Measurements from ENCODE around the gene DPH6. TPM values are rescaled to one million over a fixed set of nuclear protein-coding genes. Genes with fewer than 3 reads are reported as not detected.
A peak's percentile ranks its signal among the peaks of the same experiment; 100 is the strongest.
"Not testable (repeated sequence)": the region's sequence is repeated elsewhere in the genome, so short reads cannot be mapped to it uniquely, and the experiment has no call there.

The DPH6 gene
- total RNA-seq, 2 donors from 2014 or later = 16.2 to 19.4 TPM

DNA sequence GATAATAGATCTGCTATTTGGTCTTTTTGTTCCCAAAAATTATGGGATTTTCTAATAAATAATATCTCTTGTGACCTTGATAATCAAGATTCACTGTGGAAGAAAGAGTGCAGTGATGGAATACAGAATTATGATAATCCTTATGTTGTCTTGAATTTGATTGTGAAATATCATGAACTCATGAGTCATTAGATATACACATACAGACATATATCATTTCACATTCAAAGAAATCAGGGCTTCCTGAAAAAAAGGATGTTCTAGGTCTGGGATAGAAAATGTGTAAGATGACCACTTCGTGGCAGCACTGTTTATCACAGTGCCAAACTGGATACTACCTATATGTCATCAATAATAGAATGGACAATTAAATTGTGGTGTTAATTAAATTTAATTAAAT is 97.7 kb downstream of the DPH6 start:
- ATAC-seq (no peak), DNase-seq (no peak)
- intact Hi-C loops (cut with DNase I, micrococcal nuclease) = loop anchor here in 1 of 2 donors (10.0 kb wide), 1 partner anchor 373 kb away; no protein-coding TSS in a partner anchor

DNA sequence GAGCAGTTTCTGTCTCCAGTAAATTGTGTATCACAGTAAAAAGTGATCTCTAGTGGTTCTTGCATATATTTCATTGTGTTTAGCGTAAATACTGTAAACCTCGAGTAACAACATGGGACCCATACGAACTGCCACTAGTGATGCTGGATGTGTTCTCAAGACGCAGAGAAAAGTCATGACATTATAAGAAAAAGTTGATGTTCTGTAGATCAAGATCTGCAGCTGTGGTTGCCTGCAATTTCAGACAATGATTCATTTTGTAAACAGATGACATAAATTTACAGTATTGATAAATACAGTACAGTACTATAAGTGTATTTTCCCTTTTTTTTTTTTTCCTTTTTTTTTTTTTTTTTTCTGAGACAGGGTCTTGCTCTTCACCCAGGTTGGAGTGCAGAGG is 100.1 kb downstream of the DPH6 start:
- ATAC-seq (no peak), DNase-seq (no peak)
- intact Hi-C loops (cut with DNase I, micrococcal nuclease) = loop anchor here in 1 of 2 donors (10.0 kb wide), 1 partner anchor 371 kb away; no protein-coding TSS in a partner anchor

- ATAC-seq (peak; percentile 64), DNase-seq (no peak)
- intact Hi-C loops (cut with DNase I, micrococcal nuclease) = loop anchor here in 1 of 2 donors (5.0 to 10.0 kb wide), 2 partner anchors 152 to 370 kb away; no protein-coding TSS in a partner anchor
These were observed 101.3 kb downstream of the DPH6 start for GRCh38 chr15:35444557-35445204.

- ATAC-seq = no peak
- intact Hi-C loops (cut with DNase I, micrococcal nuclease) = loop anchor here in 1 of 2 donors (5.0 to 10.0 kb wide), 2 partner anchors 151 to 369 kb away; no protein-coding TSS in a partner anchor
These were observed 102.6 kb downstream of the DPH6 start for GRCh38 chr15:35443376-35443775.

GRCh38 chr15:35442742-35443141 is 103.2 kb downstream of the DPH6 start:
- ATAC-seq (no peak), DNase-seq (no peak)
- intact Hi-C loops (cut with DNase I, micrococcal nuclease) = loop anchor here in 1 of 2 donors (5.0 to 10.0 kb wide), 2 partner anchors 150 to 368 kb away; no protein-coding TSS in a partner anchor

More at GRCh38 chr15:35443376-35443775, 102.6 kb downstream of the DPH6 start:
- no peak for DNase-seq

GRCh38 chr15:35441279-35441678 is 104.7 kb downstream of the DPH6 start:
- not testable (repeated sequence) for DNase-seq, ATAC-seq
- intact Hi-C loops (cut with DNase I, micrococcal nuclease) = loop anchor here in 1 of 2 donors (5.0 to 10.0 kb wide), 2 partner anchors 149 to 366 kb away; no protein-coding TSS in a partner anchor

- ATAC-seq = no peak
- intact Hi-C loops (cut with DNase I, micrococcal nuclease) = loop anchor here in 1 of 2 donors (5.0 to 10.0 kb wide), 2 partner anchors 148 to 365 kb away; no protein-coding TSS in a partner anchor
These were observed 105.7 kb downstream of the DPH6 start for GRCh38 chr15:35440265-35440664.

GRCh38 chr15:35439291-35439690 is 106.7 kb downstream of the DPH6 start:
- ATAC-seq (no peak), DNase-seq (no peak)
- intact Hi-C loops (cut with DNase I, micrococcal nuclease) = no loop called here

More at GRCh38 chr15:35440265-35440664, 105.7 kb downstream of the DPH6 start:
- no peak for DNase-seq

DNA sequence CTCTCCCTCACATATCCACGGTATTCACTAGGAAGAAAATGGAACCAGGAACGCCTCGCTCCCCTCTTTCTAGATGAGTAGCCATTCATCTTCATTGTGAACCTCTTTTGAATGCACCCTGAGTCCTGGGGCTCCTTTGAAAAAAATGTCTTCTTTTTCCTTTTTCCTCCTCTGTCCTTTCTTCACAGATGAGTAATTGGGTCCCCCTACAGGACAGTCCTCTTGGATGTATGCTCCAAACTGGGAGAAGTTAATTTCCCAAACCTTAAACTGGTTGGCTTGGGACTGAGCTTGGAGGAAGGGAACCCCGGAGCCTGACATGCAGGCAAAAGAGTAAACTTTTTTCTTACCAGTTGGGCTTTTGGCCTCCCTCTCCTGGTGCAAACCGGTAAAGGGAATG is 108.8 kb downstream of the DPH6 start:
- intact Hi-C loops (cut with DNase I, micrococcal nuclease) = no loop called here
- ATAC-seq (no peak), DNase-seq (no peak)

GRCh38 chr15:35436422-35436821 is 109.5 kb downstream of the DPH6 start:
- intact Hi-C loops (cut with DNase I, micrococcal nuclease) = no loop called here
- DNase-seq (no peak), ATAC-seq (no peak)

GRCh38 chr15:35431281-35431680 is 114.7 kb downstream of the DPH6 start:
- intact Hi-C loops (cut with DNase I, micrococcal nuclease) = no loop called here
- DNase-seq = no peak
- ATAC-seq = no peak

GRCh38 chr15:35430301-35430700 is 115.7 kb downstream of the DPH6 start:
- intact Hi-C loops (cut with DNase I, micrococcal nuclease) = no loop called here
- DNase-seq = no peak
- ATAC-seq = no peak

GRCh38 chr15:35427496-35427895 is 118.5 kb downstream of the DPH6 start:
- DNase-seq (no peak), ATAC-seq (no peak)
- intact Hi-C loops (cut with DNase I, micrococcal nuclease) = no loop called here

DNA sequence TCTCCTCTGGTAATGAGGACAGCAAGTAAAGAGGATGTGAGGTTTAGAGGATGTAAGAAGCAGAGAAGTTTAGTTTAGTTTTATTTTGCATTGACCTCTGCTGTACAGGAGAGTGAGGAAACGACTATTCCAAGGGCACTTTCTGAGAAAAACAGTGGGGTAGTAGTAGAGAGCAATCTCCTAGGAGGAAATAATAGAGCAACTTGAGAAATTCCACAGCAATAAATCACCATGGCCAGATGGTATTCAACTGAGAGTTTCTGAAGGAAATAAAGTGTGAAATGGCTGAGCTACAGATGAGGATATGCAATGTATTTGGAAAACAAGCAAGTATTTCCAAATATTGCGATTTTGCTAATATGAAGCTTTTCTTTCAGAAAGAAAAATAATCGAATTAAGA is 118.9 kb downstream of the DPH6 start:
- peak; percentile 23 for ATAC-seq
- no peak for DNase-seq
- intact Hi-C loops (cut with DNase I, micrococcal nuclease) = no loop called here

DNA sequence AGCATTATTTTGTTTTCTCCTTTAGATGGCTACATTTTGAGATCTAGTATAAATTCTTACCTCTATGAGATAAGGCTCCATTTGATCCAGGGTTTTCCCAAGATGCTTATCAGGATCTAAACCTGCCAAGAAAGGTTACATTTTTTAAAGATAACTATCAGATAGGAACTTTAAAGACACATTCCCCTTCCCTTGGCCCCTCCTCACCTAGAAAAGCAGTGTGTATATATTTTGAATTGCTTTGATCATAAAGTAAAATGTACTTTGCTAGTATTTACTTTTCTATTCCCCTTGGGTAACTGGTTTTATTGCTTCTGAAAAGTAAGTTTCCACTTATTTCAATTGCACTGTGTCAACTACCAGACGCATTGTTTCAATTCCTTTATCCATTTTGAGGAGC is 135.2 kb downstream of the DPH6 start:
- ATAC-seq (peak; percentile 52), DNase-seq (no peak)
- intact Hi-C loops (cut with DNase I, micrococcal nuclease) = no loop called here

DNA sequence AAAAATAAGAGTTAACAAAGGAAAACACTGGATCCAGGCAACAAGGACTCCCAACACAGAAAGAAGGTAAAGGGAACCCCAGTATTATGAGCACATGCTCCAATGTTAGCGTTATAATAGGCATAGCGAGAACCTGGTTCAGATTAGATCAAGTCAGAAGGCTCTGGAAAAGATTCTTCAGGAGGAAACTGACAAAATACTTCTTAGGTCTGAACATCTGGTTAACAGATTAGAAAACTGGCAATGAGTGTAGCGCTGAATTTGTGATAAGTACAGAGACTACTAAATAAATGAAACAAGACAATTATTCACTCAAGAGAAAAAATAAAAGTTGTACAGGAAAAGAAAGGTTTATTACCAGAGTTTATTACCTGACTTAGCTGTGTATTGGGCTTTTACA is 146.1 kb downstream of the DPH6 start:
- ATAC-seq (no peak), DNase-seq (no peak)
- intact Hi-C loops (cut with DNase I, micrococcal nuclease) = no loop called here

- ATAC-seq (no peak), DNase-seq (no peak)
- intact Hi-C loops (cut with DNase I, micrococcal nuclease) = no loop called here
These were observed 148.9 kb downstream of the DPH6 start for GRCh38 chr15:35397027-35397426.

- ATAC-seq (no peak), DNase-seq (no peak)
- intact Hi-C loops (cut with DNase I, micrococcal nuclease) = no loop called here
These were observed 151.5 kb downstream of the DPH6 start for GRCh38 chr15:35394416-35394815.

DNA sequence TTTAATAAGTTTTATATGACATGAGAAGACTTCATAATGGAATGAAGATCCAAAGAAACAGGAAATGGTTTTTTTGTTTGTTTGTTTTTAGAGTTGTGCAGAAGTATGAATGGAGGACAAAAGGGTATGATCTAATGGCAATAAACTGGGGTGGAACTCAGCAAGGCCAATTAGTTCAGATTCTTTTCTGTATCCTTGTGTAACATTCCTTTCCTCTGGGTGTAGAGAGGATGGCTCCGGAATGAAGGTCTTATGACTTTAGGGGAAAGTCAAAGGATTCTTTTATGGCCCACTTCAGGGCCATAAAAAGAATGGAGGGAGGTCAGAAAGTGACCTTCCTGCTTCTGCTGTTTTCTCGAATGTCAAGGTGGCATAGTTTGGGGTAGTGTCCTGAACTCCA is 152.6 kb downstream of the DPH6 start:
- DNase-seq (no peak), ATAC-seq (peak; percentile 98)
- intact Hi-C loops (cut with DNase I, micrococcal nuclease) = no loop called here

GRCh38 chr15:35391408-35391984 is 154.5 kb downstream of the DPH6 start:
- ATAC-seq; intact Hi-C loops (cut with DNase I, micrococcal nuclease); DNase-seq: not testable (repeated sequence)

Measured in left colon (tissue), 2 donors.